ENCODE data around the gene CDH12.
A peak's percentile ranks its signal among the peaks of the same experiment; 100 is the strongest.
"Not testable (repeated sequence)": the region's sequence is repeated elsewhere in the genome, so short reads cannot be mapped to it uniquely, and the experiment has no call there.

The CDH12 gene

GRCh38 chr5:22306011-22306410, 547.1 kb downstream of the CDH12 start:
- no peak for DNase-seq

- DNase-seq: no peak
These were observed 557.3 kb downstream of the CDH12 start for GRCh38 chr5:22295832-22296231.

- no peak for DNase-seq
These were observed 560.0 kb downstream of the CDH12 start for GRCh38 chr5:22293147-22293546.

- DNase-seq: no peak
These were observed 575.0 kb downstream of the CDH12 start for GRCh38 chr5:22278164-22278563.

GRCh38 chr5:22277006-22277405, 576.1 kb downstream of the CDH12 start:
- DNase-seq: no peak

- not testable (repeated sequence) for DNase-seq
These were observed 587.3 kb downstream of the CDH12 start for GRCh38 chr5:22265855-22266254.

- DNase-seq: no peak
These were observed 595.0 kb downstream of the CDH12 start for GRCh38 chr5:22258139-22258538.

- no peak for DNase-seq
These were observed 602.6 kb downstream of the CDH12 start for GRCh38 chr5:22250528-22250927.

GRCh38 chr5:22249209-22249729, 603.9 kb downstream of the CDH12 start:
- DNase-seq: no peak

- DNase-seq: no peak
These were observed 607.4 kb downstream of the CDH12 start for GRCh38 chr5:22245770-22246169.

GRCh38 chr5:22242532-22242931, 610.6 kb downstream of the CDH12 start:
- no peak for DNase-seq

- no peak for DNase-seq
These were observed 615.1 kb downstream of the CDH12 start for GRCh38 chr5:22238047-22238446.

- DNase-seq: no peak
These were observed 626.7 kb downstream of the CDH12 start for GRCh38 chr5:22226423-22226822.

- DNase-seq: no peak
These were observed 630.1 kb downstream of the CDH12 start for GRCh38 chr5:22223079-22223478.

GRCh38 chr5:22213703-22214495, 639.2 kb downstream of the CDH12 start:
- peak in 17 of 56 donors; percentile 0 to 47 (median 10) for DNase-seq

- peak in 4 of 56 donors; percentile 5 to 27 (median 12) for DNase-seq
These were observed 640.7 kb downstream of the CDH12 start for GRCh38 chr5:22212254-22212991.

GRCh38 chr5:22208463-22208862, 644.7 kb downstream of the CDH12 start:
- DNase-seq: not testable (repeated sequence)

GRCh38 chr5:22188651-22189050, 664.5 kb downstream of the CDH12 start:
- not testable (repeated sequence) for DNase-seq

GRCh38 chr5:22187632-22188228, 665.4 kb downstream of the CDH12 start:
- DNase-seq: not testable (repeated sequence)

- not testable (repeated sequence) for DNase-seq
These were observed 683.9 kb downstream of the CDH12 start for GRCh38 chr5:22169226-22169625.

GRCh38 chr5:22168704-22169103, 684.4 kb downstream of the CDH12 start:
- not testable (repeated sequence) for DNase-seq

- not testable (repeated sequence) for DNase-seq
These were observed 687.2 kb downstream of the CDH12 start for GRCh38 chr5:22165931-22166330.

Measured in nucleus accumbens (tissue), 56 donors.